Stimulated activated CD4-positive, alpha-beta T cell treated with anti-CD3 and anti-CD28 coated beads, TNF-alpha, amount 100 ng/mL, for 4 hours (primary cell): Measurements from ENCODE around the gene IQCN.

Source experiments
- DNase-seq, 3 experiments: peaks; one replicate each; pipeline ENCODE4 v3.0.0-alpha.2; 2020; ENCODE audit warnings: low read depth in 3 of 3

The IQCN gene

GRCh38 chr19:18286973-18287635 is 12.9 kb upstream of the IQCN start:
- no peak for DNase-seq

GRCh38 chr19:18284712-18285360 is 10.6 kb upstream of the IQCN start:
- DNase-seq: no peak

GRCh38 chr19:18283338-18283737 is 9.1 kb upstream of the IQCN start:
- no peak for DNase-seq

GRCh38 chr19:18282788-18283141 is 8.5 kb upstream of the IQCN start:
- DNase-seq: no peak

DNA sequence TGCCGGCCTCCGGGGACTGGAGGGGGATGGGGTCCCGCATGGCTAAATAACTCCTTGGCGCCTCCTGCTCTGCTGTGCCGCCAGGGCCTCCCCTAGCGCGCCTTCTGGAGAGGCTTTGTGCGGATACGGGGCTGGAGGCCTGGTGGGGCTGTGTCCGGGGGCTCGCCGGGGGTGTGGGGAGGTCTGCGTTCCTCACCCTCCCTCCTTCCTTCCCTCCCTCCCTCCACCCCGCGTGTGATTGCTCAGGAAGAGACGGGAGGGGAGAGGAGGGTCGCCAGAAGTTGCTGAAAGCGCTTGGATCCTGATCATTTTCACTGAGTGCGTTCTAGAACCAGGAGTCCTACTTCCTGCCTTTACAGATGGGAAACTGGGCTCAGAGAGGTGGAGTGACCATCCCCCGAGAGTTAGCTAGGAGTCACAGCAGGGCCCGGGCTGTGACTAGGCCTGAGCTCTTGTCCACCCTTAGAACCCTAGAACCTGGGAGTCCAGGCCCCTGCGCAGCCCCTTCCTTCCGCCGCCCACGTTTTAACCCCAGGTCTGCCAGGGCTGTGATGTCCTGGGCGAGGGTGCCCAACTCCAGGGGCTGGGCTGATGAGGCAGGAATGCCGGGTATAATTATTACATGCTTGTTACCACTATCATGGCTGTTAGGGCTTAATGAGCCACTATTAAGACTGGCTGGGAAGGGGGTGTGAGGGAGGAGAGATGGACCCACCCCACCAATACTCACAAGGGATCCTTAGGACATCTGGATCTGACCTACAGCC is 8.0 kb upstream of the IQCN start:
- no peak for DNase-seq

GRCh38 chr19:18281082-18282020 is 7.1 kb upstream of the IQCN start, which contains the start of gene JUND:
Gene JUND (minus strand): TSS chr19:18281622. CDS start chr19:18281484, 138 bp downstream.
- DNase-seq: peak; percentile 93 to 95 (median 93)

GRCh38 chr19:18280247-18281081 is 6.2 kb upstream of the IQCN start:
- peak in 2 of 3 experiments; percentile 66 to 69 for DNase-seq

DNA sequence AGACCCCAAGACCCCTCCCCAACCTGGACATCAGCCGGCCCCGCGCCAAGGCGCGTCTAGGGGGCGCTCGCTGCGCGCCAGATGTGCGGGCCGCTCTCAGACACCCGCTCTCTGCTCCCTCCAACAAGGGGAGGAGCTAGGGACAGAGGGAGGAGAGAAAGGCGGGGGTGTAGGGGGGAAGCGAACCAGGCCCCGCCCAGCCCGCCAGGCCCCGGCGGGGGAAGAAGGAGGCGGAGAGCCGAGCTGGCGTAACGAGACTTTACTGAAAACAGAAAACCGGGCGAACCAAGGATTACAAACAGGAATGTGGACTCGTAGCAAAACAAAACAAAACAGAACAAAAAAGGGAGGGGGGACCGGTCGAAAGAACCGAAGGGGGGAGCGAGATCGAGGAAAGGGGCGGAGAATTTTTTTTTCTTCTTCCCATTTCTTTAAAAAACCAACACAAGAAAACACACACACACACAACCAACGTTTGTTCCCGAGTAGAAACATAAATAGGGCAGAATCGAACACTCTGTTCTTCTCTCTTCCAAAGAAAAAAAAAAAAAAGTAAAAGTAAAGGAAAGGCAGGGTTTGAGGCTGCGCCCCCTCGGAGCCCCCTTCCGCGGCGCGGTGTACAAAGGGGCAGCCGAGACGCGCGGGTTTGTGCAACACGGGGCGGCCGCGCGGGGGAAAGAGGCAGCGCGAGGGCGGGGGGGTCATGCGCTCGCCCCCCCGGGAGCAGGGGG is 5.4 kb upstream of the IQCN start:
- DNase-seq: peak; percentile 76 to 88 (median 88)

- no peak for DNase-seq
These were observed 4.9 kb upstream of the IQCN start for GRCh38 chr19:18279266-18279515.

DNA sequence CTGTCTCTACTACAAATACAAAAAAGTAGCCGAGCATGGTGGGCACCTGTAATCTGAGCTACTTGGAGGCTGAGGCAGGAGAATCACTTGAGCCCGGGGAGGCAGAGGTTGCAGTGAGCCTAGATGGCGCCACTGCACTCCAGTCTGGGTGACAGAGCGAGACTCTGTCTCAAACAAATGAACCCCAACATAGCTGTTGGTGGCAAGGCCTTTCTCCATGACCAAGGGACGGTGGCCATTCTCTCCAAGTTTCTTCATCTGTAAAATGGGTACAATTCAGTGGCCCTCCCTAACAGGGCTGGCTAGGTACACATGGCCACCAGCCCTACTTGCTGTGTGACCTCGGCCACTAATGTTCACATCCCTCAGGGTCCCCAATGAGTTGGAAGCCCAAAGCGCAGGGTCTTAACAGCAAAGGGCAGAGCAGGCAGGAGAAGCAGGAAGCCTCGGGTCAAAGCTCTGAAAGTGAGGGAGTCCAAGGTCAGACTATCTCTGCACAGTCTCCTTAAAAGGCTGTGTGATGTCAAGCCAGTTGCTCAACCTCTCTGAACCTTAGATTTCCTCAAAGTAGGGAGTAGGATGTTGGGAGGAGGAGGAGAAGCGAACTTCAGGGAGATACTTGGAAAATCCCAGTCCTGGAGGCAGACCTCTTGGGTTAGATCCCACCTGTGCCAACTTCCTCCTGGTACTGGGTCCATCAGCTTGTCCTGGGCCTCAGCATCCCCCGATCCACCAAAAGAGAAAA is 4.4 kb upstream of the IQCN start:
- DNase-seq: no peak

- DNase-seq: no peak
These were observed 617 bp upstream of the IQCN start for GRCh38 chr19:18274781-18275356.

GRCh38 chr19:18273561-18274218 is 562 bp downstream of the IQCN start:
- DNase-seq: no peak

DNA sequence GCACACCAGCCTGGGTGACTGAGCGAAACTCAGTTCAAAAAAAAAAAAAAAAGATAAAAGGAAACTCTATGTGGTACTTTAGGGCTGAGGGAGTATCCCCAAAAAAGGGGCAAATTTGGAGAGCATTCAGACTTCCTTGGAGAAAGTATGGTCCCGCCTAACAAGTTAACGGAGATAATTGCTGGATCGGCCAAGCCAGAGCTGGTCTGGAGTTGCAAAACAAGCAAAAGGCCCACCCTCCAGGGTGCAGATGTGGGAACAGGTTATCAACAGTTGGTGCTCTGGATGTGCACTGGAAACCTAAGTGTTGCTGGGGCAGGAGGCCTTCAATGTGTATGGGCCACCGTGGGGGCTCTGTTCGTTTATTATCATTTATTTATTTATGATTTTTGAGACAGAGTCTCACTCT is 2.8 kb downstream of the IQCN start:
- no peak for DNase-seq

GRCh38 chr19:18270326-18270725 is 3.9 kb downstream of the IQCN start:
- no peak for DNase-seq

GRCh38 chr19:18269070-18269723 is 5.1 kb downstream of the IQCN start:
- DNase-seq: no peak

DNA sequence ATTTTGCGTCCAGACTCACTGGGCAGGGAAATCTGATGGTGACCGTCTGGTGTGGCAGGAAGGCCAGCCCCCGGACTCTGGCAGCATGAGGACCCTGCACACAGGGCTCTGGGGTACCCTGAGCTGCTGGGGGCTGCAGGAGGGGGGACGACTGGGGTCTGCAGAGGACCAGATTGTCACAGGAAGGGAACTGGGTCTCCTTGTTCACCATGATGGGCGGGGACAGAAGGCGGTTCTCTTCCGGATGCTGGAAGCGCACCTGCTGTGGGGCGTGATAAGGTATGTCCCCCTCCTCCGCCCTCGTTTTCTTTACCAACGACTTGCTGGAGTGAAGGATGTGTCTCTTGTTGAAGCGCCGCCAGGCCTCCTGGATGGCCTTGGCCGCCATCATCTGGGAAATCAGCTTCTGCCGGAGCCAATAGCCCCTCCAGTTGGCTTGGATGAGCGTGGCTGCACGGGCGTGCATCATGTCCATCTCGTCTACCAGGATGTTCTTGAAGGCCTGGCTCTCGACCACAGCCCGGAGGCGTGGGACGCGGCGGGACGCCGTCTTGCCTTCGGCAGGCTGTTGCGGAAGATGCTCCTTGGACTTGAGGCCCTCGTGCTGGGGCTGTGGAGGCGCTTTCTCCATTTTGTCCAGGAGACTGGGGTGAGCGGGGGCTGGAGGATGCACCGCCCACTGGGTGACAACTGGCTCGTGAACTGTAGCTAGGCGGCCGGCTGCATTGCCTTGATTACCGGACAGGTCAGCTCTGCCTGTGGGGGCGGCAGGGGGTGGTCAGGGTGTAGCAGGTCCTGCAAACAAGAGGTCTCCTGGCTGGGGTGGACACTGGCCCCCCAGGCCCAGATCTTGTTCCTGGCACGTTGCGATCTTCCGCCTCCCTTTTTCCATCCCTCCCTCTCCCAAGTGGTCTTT is 7.2 kb downstream of the IQCN start:
- no peak for DNase-seq

- DNase-seq: no peak
These were observed 8.7 kb downstream of the IQCN start for GRCh38 chr19:18265582-18265981.
